Stomach (tissue), 4 donors: ENCODE measurements around the gene VASH2.

Experiments used
- CTCF ChIP-seq, 7 experiments: fragments of 450-650 bp in 4 of 7; fragments of 200-600 bp in 3 of 7; sonication (generic) in 3 of 7; IDR thresholded peaks; one replicate each; pipeline ENCODE4 v1.5.1; 2016 to 2019; ENCODE audit warnings: antibody characterized with exemption in 7 of 7, control low read depth in 2 of 7, mild to moderate bottlenecking in 1 of 7
- EP300 ChIP-seq: sonication (generic); formaldehyde crosslinking; IDR thresholded peaks from one replicate; pipeline ENCODE4 v1.6.1; 2017; ENCODE audit warnings: antibody characterized with exemption
- POLR2A ChIP-seq, 4 donors: fragments of 450-650 bp; IDR thresholded peaks; one replicate each; pipeline ENCODE4 v1.6.1; 2016; ENCODE audit warnings: antibody characterized with exemption in 4 of 4, control low read depth in 2 of 4, mild to moderate bottlenecking in 1 of 4, moderate library complexity in 1 of 4
- POLR2AphosphoS5 ChIP-seq, 3 donors: sonication (generic); formaldehyde crosslinking; IDR thresholded peaks; one replicate each; pipeline ENCODE4 v1.6.1; 2016; ENCODE audit warnings: antibody characterized with exemption in 3 of 3

- TF ChIP-seq CTCF (IDR thresholded peaks at IDR 0.05) (no peak), POLR2A (IDR thresholded peaks at IDR 0.05) (no peak), EP300 (no peak), POLR2AphosphoS5 (IDR thresholded peaks at IDR 0.05) (no peak)
Measured at GRCh38 chr1:212973426-212973825, 23.1 kb downstream of the VASH2 start.
